Tongue (tissue), 2 donors: ENCODE results near the gene DDX43. TPM values are rescaled to one million over a fixed set of nuclear protein-coding genes. Genes with fewer than 3 reads are reported as not detected.
"Not testable (repeated sequence)": the region's sequence is repeated elsewhere in the genome, so short reads cannot be mapped to it uniquely, and the experiment has no call there.

Experiments used
- DNase-seq: peaks from one replicate; pipeline ENCODE4 v3.0.0-alpha.2; 2015
- total RNA-seq: library from RNA; depleted of rRNA; stranded (reverse); fragments of >200 nt; gene quantifications from one replicate; pipeline ENCODE4 v1.2.3, GENCODE V29; 2014

The DDX43 gene
- 1.1 TPM for total RNA-seq

- peak; percentile 29 for DNase-seq
Observed at GRCh38 chr6:73394577-73395354, at the start of gene DDX43. Gene DDX43, plus strand, starts transcription at chr6:73394828. Its CDS starts 78 bp downstream, at chr6:73394906.

- DNase-seq = no peak
Observed at GRCh38 chr6:73348550-73349204, 46.0 kb upstream of the DDX43 start.

GRCh38 chr6:73349311-73349710, 45.3 kb upstream of the DDX43 start:
- DNase-seq = no peak

GRCh38 chr6:73353636-73354593, 40.7 kb upstream of the DDX43 start, which contains the start of gene DPPA5:
Gene DPPA5, minus strand, starts transcription at chr6:73354276. Its CDS starts 51 bp downstream, at chr6:73354225.
- no peak for DNase-seq

- DNase-seq = no peak
Observed at GRCh38 chr6:73362358-73362757, 32.3 kb upstream of the DDX43 start, which contains the start of gene KHDC3L. Gene KHDC3L, plus strand, starts transcription at chr6:73362658. Its CDS starts 72 bp downstream, at chr6:73362730.

GRCh38 chr6:73362869-73363536, 31.6 kb upstream of the DDX43 start:
- DNase-seq = no peak

GRCh38 chr6:73363537-73363875, 31.1 kb upstream of the DDX43 start:
- no peak for DNase-seq

- DNase-seq = no peak
Observed at GRCh38 chr6:73364121-73364520, 30.5 kb upstream of the DDX43 start.

GRCh38 chr6:73364549-73364948, 30.1 kb upstream of the DDX43 start:
- DNase-seq = no peak

- no peak for DNase-seq
Observed at GRCh38 chr6:73367761-73368355, 26.8 kb upstream of the DDX43 start.

GRCh38 chr6:73368675-73369074, 26.0 kb upstream of the DDX43 start:
- DNase-seq = no peak

GRCh38 chr6:73369157-73369556, 25.5 kb upstream of the DDX43 start:
- no peak for DNase-seq

GRCh38 chr6:73369563-73369962, 25.1 kb upstream of the DDX43 start, which contains the start of gene OOEP:
Gene OOEP, minus strand, starts transcription at chr6:73369897. Its CDS starts 105 bp downstream, at chr6:73369792.
- DNase-seq = no peak

- DNase-seq = no peak
Observed at GRCh38 chr6:73371984-73372383, 22.6 kb upstream of the DDX43 start.

- DNase-seq = no peak
Observed at GRCh38 chr6:73372516-73372915, 22.1 kb upstream of the DDX43 start.

GRCh38 chr6:73375216-73375615, 19.4 kb upstream of the DDX43 start:
- no peak for DNase-seq

GRCh38 chr6:73377225-73377624, 17.4 kb upstream of the DDX43 start:
- DNase-seq = no peak

- DNase-seq = not testable (repeated sequence)
Observed at GRCh38 chr6:73381531-73381930, 13.1 kb upstream of the DDX43 start.

GRCh38 chr6:73382462-73383113, 12.0 kb upstream of the DDX43 start:
- no peak for DNase-seq

GRCh38 chr6:73388433-73388799, 6.2 kb upstream of the DDX43 start:
- DNase-seq = no peak
